AG09309 (cell line): ENCODE results near the gene RXRA.

Experiments
- DNase-seq: peaks from one replicate; pipeline ENCODE4 v3.0.0-alpha.2; 2010; ENCODE audit warnings: low read depth
- H3K4me3 ChIP-seq: 2 replicates; pipeline ENCODE4 v1.5.1; 2011; ENCODE audit warnings: mild to moderate bottlenecking, low read depth, low read length, moderate library complexity; ENCODE audit not compliant: control insufficient read depth
- TF ChIP-seq, protein P1 (sequence below): IDR thresholded peaks from 2 replicates; pipeline ENCODE4 v1.5.1; 2011; ENCODE audit warnings: mild to moderate bottlenecking, low read depth, low read length, inconsistent platforms; ENCODE audit not compliant: insufficient read depth, control insufficient read depth; ENCODE audit errors: missing control alignments

The RXRA gene

GRCh38 chr9:134359493-134360179, 33.4 kb downstream of the RXRA start:
- no peak for DNase-seq
- TF ChIP-seq, protein P1, sequence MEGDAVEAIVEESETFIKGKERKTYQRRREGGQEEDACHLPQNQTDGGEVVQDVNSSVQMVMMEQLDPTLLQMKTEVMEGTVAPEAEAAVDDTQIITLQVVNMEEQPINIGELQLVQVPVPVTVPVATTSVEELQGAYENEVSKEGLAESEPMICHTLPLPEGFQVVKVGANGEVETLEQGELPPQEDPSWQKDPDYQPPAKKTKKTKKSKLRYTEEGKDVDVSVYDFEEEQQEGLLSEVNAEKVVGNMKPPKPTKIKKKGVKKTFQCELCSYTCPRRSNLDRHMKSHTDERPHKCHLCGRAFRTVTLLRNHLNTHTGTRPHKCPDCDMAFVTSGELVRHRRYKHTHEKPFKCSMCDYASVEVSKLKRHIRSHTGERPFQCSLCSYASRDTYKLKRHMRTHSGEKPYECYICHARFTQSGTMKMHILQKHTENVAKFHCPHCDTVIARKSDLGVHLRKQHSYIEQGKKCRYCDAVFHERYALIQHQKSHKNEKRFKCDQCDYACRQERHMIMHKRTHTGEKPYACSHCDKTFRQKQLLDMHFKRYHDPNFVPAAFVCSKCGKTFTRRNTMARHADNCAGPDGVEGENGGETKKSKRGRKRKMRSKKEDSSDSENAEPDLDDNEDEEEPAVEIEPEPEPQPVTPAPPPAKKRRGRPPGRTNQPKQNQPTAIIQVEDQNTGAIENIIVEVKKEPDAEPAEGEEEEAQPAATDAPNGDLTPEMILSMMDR = no peak
- no peak overlapping the region for H3K4me3 ChIP-seq

- no peak overlapping the region for H3K4me3 ChIP-seq
- TF ChIP-seq, protein P1 = no peak
- no peak for DNase-seq
Measured at GRCh38 chr9:134360180-134360759, 34.0 kb downstream of the RXRA start.

GRCh38 chr9:134360897-134361296, 34.6 kb downstream of the RXRA start:
- H3K4me3 ChIP-seq = no peak overlapping the region
- TF ChIP-seq, protein P1 = no peak
- no peak for DNase-seq

DNA sequence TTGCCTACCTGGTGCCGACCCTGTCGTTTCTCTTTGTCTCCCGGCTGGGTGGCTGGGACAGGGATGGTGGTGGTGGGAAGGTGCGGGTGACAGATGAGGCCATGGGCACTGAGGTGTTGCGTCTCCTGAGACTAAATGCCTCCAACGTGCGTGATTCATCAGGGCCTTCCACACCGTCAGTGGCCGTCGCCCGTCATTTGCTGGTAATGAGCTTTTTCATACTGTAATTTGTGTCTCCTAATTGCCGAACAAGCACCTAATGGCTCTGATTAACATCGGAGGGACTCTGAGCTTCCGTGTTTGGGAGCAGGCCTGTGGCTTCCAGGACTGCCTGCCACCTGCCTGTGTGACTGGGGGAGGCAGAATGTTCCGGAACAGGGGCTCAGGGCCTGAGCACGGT, 35.2 kb downstream of the RXRA start:
- TF ChIP-seq, protein P1 = no peak
- DNase-seq = no peak

GRCh38 chr9:134361843-134362414, 35.7 kb downstream of the RXRA start:
- TF ChIP-seq, protein P1 = no peak
- no peak for DNase-seq
- H3K4me3 ChIP-seq = no peak overlapping the region

More for the DNA sequence above, 35.2 kb downstream of the RXRA start:
- H3K4me3 ChIP-seq = no peak overlapping the region

DNA sequence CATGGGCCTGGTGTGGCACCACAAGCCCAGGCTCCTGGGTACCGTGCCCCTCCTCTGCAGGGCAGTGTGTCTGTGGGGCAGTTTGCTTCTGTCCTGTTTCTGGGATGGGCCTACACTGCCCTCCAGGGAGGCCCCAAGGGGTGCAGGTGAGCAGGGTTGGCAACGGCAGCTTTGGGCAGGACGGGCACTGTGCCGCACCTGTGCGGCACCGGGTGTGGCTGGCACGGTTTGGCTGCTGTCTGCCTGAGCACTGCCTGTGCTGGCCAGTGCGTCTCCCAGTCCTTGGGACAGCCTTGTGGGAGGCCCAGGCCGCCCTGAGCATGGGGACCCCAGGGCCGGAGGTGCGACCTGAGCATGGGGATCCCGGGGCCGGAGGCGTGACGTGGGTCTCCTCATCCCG, 37.2 kb downstream of the RXRA start:
- no peak for DNase-seq
- TF ChIP-seq, protein P1 = no peak
- no peak overlapping the region for H3K4me3 ChIP-seq
